ENCODE measurements around the gene KPNA4. TPM values are rescaled to one million over a fixed set of nuclear protein-coding genes. Genes with fewer than 3 reads are reported as not detected.
"Not testable (repeated sequence)": the region's sequence is repeated elsewhere in the genome, so short reads cannot be mapped to it uniquely, and the experiment has no call there.

The KPNA4 gene
- total RNA-seq, 4 donors from 2014 or later: 24.7 to 31.2 (median 30.4) TPM

DNA sequence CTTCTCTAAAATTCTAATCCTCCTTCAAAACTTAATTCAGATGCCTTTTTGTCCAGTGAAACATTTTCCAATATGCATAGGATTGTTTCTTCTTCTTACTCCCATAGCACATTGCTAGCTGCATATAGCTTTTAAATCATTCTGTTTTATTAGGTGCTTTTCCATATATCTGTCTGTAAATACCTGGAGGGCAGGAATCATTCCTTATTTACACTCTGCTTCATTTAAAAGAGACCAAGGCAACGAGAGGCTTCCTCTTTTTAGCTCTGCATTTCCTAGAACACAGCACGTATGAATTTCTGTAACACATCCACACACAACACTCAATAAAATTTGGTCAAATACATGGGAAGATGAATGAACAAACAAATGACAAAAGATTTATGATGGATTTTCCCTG is 43.5 kb upstream of the KPNA4 start:
- Histone ChIP-seq H3K4me3 (replicated peaks in 1 of 3) (no peak overlapping the region), H3K36me3 (no peaks in the 10 kb centered on the region), H3K27ac (no peak overlapping the region), H3K9me3 (no peaks in the 10 kb centered on the region), H3K27me3 (no peaks in the 10 kb centered on the region), H3K4me1 (no peaks in the 10 kb centered on the region)
- DNase-seq: no peak
- intact Hi-C loops (cut with DNase I): no loop called here
- WGBS, 2 donors: 71 to 79% methylated on average over 2 of the region's 2 CpGs
- no peak for TF ChIP-seq POLR2A (IDR thresholded peaks at IDR 0.05)
- TF ChIP-seq, protein P1, sequence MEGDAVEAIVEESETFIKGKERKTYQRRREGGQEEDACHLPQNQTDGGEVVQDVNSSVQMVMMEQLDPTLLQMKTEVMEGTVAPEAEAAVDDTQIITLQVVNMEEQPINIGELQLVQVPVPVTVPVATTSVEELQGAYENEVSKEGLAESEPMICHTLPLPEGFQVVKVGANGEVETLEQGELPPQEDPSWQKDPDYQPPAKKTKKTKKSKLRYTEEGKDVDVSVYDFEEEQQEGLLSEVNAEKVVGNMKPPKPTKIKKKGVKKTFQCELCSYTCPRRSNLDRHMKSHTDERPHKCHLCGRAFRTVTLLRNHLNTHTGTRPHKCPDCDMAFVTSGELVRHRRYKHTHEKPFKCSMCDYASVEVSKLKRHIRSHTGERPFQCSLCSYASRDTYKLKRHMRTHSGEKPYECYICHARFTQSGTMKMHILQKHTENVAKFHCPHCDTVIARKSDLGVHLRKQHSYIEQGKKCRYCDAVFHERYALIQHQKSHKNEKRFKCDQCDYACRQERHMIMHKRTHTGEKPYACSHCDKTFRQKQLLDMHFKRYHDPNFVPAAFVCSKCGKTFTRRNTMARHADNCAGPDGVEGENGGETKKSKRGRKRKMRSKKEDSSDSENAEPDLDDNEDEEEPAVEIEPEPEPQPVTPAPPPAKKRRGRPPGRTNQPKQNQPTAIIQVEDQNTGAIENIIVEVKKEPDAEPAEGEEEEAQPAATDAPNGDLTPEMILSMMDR (IDR thresholded peaks at IDR 0.05): no peak

DNA sequence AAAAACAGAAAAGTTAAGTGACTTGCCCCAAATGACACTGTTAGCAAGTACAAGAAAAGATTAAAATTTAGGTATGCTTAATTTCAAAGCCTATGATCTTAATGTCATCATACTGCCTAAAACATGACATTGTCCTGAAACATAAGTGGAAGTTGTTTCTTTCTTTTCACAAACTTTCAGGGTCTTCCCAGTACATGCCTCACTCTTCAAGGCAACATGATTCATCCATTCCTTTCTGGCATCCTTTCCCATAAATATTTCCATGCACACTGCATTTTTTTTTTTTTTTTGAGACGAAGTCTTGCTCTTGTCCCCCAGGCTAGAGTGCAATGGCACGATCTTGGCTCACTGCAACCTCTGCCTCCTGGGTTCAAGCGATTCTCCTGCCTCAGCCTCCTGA is 42.5 kb upstream of the KPNA4 start:
- intact Hi-C loops (cut with DNase I): no loop called here
- no peak overlapping the region for H3K27ac ChIP-seq
- H3K4me1 ChIP-seq: no peaks in the 10 kb centered on the region
- WGBS, 2 donors: 72 to 76% methylated on average over 3 of the region's 3 CpGs
- no peak for DNase-seq
- H3K9me3 ChIP-seq: no peaks in the 10 kb centered on the region
- H3K27me3 ChIP-seq: no peaks in the 10 kb centered on the region
- no peak overlapping the region for H3K4me3 ChIP-seq (replicated peaks in 1 of 3)
- no peaks in the 10 kb centered on the region for H3K36me3 ChIP-seq
- TF ChIP-seq POLR2A (IDR thresholded peaks at IDR 0.05): no peak
- TF ChIP-seq, protein P1 (IDR thresholded peaks at IDR 0.05): no peak

DNA sequence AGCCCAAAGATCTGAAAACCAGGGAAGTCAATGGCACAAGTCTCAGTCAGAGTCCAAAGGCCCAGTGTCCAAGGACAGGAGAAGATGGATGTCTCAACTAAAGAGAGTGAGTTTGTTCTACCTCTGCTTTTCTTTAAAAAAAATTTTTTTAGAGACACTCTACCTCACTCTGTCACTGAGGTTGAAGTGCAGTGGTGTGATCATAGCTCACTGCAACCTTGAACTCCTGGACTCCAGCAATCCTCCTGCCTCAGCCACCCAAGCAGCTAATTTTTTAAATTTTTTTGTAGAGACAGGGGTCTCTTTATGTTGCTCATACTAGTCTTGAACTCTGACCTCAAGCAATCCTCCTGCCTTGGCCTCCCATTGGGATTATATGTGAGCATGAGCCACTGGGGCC is 39.9 kb upstream of the KPNA4 start:
- intact Hi-C loops (cut with DNase I): no loop called here
- no peaks in the 10 kb centered on the region for H3K9me3 ChIP-seq
- no peak overlapping the region for H3K4me3 ChIP-seq (replicated peaks in 1 of 3)
- DNase-seq: no peak
- TF ChIP-seq POLR2A (IDR thresholded peaks at IDR 0.05): no peak
- TF ChIP-seq, protein P1 (IDR thresholded peaks at IDR 0.05): no peak
- H3K27ac ChIP-seq: no peak overlapping the region
- H3K36me3 ChIP-seq: no peaks in the 10 kb centered on the region
- no peaks in the 10 kb centered on the region for H3K27me3 ChIP-seq
- H3K4me1 ChIP-seq: peaks cover 12 to 15% of the 10 kb centered on the region in 2 donors

DNA sequence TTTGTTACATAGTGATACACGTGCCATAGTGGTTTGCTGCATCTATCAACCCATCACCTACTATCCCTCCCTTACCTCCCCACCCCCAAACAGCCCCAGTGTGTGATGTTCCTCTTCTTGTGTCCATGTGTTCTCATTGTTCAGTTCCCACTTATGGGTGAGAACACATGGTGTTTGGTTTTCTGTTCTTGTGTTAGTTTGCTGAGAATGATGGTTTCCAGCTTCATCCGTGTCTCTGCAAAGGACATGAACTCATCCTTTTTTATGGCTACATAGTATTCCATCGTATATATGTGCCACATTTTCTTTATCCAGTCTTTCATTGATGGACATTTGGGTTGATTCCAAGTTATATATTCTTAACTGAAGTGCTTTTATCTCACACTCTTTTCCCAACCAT is 38.5 kb upstream of the KPNA4 start:
- WGBS, 2 donors: 89% methylated on average over 3 of the region's 3 CpGs
- H3K9me3 ChIP-seq; H3K4me3 ChIP-seq (replicated peaks in 1 of 3); intact Hi-C loops (cut with DNase I); H3K36me3 ChIP-seq; H3K27me3 ChIP-seq; DNase-seq; H3K27ac ChIP-seq: not testable (repeated sequence)
- H3K4me1 ChIP-seq: peaks cover 13 to 25% of the 10 kb centered on the region in 2 donors

DNA sequence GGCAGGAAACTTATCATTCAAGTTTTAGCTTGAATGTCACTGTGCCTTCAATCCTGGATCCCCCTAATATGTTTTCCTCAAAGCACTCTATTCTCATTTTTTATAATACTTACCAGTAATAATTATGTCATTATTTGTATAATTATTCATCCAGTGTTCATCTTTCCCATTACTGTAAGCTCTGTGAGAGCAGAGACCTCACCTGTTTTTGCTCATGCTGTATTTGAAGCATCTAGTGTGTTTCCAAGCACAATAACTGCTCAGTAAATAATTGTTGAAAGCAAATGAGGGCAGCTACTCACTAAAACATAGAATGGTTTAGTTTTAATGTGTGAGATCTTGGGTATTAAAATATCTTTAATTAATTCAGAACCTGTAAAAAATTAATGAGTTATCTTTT is 36.9 kb upstream of the KPNA4 start:
- no peak for TF ChIP-seq POLR2A (IDR thresholded peaks at IDR 0.05)
- TF ChIP-seq, protein P1 (IDR thresholded peaks at IDR 0.05): no peak
- H3K27ac ChIP-seq: peak overlapping the region in 1 of 3 donors; percentile 0
- intact Hi-C loops (cut with DNase I): no loop called here
- H3K9me3 ChIP-seq: no peaks in the 10 kb centered on the region
- no peaks in the 10 kb centered on the region for H3K36me3 ChIP-seq
- peaks cover 13 to 27% of the 10 kb centered on the region in 2 donors for H3K4me1 ChIP-seq
- DNase-seq: no peak
- H3K4me3 ChIP-seq (replicated peaks in 1 of 3): no peak overlapping the region
- no peaks in the 10 kb centered on the region for H3K27me3 ChIP-seq

DNA sequence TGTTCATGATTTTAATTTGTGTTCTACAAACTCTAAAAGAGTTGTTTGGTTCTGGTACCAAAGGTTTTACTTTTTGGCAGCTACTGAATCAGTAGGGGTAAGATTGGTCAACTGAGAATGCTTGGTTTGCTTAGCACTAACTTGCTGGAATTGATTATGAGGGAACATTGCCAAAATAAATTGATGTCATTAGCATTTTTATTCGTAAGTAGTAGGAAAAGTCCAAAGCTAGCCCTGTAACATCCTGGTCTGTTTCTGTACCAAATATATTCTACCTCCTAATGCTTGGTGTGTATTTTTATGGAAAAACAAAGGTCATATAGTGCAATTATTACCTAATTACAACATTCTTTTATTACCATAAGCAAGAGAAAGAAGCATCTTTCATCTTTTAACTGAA is 35.9 kb upstream of the KPNA4 start:
- Histone ChIP-seq H3K36me3 (no peaks in the 10 kb centered on the region), H3K4me3 (replicated peaks in 1 of 3) (no peak overlapping the region), H3K9me3 (no peaks in the 10 kb centered on the region), H3K27ac (peak overlapping the region in 2 of 3 donors; percentile 72 to 88), H3K27me3 (no peaks in the 10 kb centered on the region), H3K4me1 (peaks cover 13 to 27% of the 10 kb centered on the region in 2 donors)
- intact Hi-C loops (cut with DNase I): no loop called here
- 10 to 18% methylated on average over 1 of the region's 1 CpG for WGBS, 2 donors
- TF ChIP-seq, protein P1 (IDR thresholded peaks at IDR 0.05): no peak
- no peak for DNase-seq
